IPS DF 19.7 (cell line): ENCODE measurements around the gene INF2.
"Not testable (repeated sequence)": the region's sequence is repeated elsewhere in the genome, so short reads cannot be mapped to it uniquely, and the experiment has no call there.

Experiments
- DNase-seq: peaks from one replicate; pipeline ENCODE4 v3.0.0-alpha.2; 2013; ENCODE audit warnings: low read depth, low spot score

The INF2 gene

DNA sequence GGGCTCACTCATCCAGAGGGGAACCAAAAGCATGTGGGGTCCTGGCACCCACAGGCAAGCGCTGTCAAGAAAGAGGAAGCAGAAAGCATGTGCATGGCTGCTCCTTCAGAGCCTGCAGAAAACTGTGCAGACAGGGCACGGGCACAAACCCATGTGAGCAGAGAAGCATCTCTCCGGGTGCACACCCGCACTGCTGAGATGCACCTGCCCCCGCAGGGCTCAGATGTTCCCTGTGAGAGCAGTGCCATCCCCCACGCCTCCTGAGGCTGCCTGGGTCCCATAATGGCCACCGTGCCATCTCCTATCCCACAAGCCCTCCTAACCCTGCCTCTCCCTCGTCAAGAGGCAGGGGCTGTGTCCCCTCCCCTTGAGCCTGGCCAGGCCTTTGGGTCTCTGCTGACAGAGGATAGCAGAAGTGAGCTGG, 32.3 kb upstream of the INF2 start:
- DNase-seq = no peak

DNA sequence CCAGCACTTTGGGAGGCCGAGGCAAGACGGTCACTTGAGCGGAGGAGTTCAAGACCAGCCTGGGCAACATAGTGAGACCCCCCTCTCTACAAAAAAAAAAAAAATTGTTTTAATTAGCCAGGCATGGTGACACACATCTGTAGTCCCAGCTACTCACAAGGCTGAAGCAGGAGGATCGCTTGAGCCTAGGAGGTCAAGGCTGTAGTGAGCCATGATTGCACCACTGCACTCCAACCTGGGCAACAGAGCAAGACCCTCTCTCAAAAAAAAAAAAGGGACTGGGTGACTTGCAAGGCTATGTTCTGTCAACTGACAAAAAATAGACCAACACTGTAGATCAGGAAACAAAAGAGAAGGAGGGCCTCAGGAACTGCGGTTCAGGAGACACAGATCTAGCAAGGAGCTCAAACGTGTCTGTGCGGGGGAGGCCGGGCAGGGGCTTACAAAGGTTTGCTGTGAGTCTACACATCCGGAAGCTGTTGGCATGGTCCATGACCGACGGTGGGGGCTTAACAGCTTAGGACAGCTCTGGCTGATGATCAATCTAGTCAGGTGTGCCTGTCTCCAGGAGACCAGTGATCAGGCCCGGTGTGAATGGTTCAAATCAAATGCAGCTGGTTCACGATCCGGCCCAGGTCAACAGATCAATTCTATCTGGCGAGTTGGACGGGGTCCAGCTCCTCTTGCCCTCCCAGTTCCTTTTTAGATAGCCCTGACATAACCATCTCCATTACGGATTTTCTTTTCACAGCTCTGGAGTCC, 31.7 kb upstream of the INF2 start:
- DNase-seq = no peak

DNA sequence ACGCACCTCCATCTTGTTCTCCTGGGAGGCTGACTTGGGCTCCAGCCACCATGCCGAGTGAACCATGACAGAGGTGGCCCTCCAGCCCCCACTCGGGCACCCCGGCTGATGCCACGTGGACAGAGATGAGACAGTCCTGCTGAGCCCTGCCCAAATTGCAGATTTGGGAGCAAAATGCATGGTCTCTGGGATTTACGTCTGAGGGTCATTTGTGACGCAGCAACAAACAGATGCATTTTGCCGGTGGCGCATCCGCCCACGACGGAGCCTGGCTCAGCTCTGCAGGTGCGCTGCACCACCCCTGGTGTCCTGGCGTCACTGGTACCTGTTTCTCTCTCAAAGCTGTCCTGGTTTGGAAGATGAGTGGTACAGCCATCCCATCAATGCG, 31.1 kb upstream of the INF2 start:
- no peak for DNase-seq

DNA sequence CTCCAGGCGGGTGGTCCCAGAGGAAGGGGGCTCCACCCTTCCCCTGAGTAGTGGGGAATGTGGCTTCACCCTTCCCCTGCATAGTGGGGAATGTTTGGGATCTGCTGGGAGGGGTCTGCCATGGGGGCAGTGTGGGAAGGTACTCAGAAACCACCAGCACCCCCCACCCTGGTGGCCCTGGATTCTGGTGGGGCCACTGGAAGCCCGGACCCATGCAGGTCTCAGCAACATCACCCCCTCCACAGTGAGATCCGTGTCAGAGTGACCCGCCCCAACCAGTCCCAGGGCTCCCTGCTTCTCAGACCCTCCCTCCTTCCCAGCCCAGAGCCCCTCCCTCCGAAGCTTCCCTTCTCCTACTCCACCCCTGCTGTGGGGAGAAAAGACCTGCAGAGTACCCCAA, 30.3 kb upstream of the INF2 start:
- DNase-seq = no peak

DNA sequence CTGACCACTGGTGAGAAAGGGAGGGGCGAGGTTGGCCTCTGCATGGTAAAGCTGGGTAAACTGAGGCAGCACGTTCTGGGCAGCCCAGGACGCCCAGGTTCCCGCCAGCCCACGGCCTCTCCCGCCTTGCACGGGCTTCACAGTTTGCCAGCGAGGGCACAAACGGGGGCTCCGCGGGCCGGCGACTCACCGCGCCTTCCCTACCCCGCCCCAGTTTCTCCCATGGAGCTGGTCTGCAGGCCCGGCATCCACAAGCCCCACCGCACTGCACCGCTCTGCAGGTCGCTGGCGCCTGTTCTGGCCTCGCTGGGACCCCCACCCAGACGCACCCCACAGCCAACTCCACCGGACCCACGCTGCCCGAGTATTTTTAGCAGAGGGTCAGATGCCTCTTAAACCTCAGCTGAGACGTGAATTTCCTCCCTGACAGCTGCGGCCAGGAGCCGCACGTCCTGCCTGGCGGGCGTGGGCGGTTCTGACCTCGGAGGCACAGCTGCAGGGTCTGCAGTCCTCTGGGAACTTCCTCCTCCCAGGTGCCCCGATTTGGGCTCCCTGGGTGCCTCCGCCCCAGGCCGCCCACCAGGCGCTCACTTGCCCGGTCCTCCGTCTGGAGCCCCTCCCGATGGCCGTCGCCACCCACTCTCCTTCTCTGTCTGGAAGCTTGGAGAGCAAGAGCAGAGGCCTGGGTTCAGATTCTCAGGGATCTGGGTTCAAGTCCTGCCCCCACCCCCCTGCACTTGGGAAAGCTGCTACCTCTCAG, 29.5 kb upstream of the INF2 start:
- no peak for DNase-seq

DNA sequence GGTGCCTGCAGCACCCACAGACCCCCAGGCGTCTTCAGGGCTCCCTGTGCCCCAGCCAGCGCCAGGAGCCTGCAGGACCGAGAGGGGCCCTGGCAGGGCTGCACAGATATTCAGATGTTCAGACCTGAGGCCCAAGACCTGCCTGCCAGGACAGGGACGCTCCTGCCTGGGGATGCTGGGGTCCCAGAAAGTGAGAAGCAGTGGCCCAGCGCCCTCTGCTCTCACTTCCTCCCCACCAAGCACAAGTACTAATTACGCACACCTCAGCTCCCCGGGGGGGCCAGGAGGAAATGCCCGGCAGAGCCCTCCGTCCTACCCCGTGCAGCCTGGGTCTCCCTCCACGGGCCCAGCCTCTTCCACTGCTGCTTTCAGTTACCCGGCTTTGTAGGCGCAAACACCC, 28.8 kb upstream of the INF2 start:
- no peak for DNase-seq

DNA sequence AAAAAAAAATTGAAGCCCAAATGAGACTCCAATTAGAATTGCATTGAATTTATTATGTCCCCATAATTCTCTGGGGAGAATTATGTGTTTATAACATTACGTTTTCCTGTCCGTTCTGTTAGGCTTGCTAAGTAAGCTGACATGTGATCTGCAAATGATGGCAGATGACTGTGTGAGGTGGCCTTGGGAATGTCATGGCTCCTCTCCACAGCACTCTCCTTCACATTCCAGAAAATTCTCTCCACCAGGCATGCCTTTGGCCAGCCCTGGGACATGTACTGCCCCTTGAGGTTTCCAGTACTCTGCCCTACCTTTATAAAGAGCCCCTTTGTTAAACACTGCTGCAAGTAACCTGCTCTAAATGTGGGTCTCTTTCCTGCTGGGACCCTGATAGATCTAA, 28.3 kb upstream of the INF2 start:
- no peak for DNase-seq

DNA sequence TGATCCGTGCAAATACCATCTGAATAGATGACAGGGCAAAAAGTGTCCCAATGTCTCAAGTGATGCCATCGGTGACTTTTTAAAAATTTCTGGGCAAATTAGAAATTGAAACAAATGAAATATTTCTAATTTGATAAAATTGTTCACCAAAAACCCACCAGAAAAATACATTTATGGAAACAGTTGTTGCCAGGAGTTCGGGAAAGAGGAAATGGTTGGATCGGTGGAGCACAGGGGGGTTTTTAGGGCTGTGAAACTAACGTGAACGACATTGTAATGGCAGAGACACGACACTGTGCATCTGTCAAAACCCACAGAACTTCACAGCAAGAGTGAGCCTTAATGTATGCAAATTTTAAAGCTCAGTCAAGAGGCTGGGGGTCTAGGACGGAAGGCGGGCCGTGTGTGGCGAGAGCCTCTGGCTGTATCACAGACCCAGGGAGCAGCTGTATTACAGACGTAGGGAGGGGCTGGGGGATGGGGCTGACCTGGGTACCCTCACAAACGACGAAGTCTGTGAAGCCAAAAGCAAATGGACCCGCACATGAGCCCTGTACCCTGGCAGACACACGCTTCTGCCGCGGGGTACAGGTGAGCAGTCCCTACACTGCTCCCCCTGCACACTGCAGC, 27.8 kb upstream of the INF2 start:
- not testable (repeated sequence) for DNase-seq

DNA sequence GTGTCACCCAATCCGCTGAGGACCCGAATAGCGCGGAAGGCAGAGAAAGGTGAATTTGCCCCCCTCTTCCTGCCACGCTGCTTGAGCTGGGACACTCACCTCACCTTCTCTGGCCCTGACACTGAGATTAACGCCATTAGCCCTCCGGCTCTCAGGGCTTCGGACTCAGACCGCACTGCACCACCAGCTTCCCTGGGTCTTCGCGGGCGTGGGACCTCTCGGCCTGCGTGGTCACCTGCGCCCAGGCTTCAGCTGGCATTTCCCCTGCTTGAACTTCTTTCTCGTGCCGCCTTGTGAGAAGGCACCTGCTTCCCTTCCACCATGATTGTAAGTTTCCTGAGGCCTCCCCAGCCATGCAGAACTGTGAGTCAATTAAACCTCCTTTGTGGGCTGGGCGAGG, 26.9 kb upstream of the INF2 start:
- not testable (repeated sequence) for DNase-seq

DNA sequence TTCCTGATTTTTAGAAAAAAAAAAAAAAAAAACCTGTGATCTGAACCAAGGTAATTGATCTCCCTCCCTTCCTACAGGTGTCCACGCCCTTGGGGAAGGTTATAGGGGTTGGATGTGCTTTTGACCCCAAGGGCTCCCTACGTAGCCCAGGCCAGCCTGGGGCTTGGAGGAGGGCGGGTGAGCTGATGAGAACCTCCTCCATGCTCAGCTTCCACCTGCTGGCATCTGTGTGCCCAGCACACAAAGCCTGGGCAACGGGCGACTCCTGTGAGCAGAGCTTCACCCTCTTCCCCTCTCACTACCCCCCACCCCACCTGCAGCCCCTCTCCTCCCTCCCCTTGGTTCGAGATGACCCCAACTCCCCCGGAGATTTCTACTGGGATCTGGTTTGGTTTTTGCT, 25.3 kb upstream of the INF2 start:
- no peak for DNase-seq

DNA sequence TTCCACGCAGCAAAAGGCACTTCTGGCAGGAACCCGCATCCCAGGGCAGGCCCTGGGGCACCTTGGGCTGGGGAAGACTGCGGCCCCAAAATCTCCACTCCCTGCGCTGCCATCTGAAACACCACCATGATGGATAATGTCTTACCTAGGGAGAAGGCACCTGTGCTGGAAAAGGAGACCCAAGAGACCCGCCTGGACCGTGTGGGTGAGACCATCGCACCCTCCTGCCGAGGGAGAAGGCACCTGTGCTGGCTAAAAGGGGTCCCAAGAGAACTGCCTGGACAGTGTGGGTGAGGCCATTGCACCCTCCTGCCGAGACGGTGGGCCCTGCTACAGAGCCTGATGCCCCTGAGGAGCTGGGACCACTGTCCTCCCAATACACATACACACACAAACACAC, 24.8 kb upstream of the INF2 start:
- no peak for DNase-seq

DNA sequence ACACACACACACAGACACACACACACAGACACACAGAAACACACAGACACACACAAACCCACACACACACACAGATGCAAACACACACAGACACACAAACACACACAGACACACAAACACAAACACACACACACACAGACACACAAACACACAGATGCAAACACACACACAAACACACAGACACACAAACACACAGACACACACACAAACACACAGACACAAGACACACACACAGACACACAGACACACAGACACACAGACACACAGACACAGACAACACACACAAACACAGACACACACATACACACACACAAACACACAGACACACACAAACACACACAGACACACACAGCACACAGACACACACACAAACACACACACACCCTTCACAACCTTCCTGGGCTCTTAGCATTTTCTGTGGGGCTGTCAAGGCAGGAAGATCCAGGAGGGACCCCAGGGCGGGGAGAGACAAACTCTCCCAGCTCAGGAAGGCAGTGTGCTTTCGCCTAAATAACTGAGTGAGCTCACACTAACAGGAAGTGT, 24.2 kb upstream of the INF2 start:
- no peak for DNase-seq

DNA sequence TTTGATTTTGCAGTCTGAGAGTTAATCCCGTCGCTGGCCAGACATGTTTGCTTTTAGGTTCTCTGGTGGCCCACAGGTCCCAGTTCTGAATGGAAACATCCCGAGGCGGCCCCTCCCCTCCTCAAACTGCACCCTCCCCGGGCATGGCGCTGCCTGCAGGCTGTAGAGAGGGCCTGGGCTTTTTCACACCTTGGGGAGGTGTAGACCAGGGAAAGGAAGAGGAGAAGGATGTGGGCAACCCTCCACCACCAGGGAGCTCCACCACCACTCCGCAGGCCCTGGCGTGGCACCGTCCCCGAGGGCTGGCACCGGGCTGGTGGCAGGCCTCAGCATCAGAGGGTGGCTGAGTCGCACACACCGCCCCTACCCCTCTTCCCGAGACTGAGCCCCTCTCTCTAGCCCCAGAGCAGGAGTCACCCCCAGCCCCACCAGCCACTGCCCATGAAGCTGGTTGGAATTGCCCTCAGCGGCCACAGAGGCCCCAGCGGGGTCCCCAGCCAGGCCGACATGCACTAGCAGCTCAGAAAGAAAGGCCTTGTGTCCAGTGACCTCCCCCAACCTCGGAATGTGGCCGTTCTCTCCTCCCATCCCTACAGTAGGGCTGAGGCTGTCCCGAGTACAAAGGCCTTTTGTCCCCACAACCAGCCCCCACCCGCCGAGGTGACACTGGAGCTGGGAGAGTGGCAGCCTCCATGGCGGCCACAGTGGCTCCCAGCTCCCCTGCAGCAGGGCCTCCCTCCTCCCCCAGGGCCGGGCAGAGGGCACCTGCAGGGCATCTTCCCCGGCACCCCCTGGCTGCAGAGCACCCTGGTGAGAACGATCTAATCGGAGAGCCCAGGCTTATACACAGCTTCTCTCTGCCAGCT, 23.5 kb upstream of the INF2 start:
- DNase-seq = no peak

DNA sequence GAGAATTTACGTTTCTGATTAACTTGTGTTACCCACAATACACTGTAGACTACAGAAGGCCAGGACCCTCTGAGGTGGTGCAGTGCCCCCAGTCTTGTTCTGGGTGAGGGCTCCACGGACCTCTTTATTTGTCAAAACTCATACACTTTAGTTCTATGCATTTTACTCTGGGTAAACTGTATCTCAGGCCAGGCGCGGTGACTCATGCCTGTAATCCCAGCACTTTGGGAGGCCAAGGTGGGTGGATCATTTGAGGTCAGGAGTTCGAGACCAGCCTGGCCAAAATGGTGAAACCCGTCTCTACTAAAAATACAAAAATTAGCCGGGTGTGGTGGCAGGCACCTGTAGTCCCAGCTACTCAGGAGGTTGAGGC, 22.9 kb upstream of the INF2 start:
- not testable (repeated sequence) for DNase-seq

DNA sequence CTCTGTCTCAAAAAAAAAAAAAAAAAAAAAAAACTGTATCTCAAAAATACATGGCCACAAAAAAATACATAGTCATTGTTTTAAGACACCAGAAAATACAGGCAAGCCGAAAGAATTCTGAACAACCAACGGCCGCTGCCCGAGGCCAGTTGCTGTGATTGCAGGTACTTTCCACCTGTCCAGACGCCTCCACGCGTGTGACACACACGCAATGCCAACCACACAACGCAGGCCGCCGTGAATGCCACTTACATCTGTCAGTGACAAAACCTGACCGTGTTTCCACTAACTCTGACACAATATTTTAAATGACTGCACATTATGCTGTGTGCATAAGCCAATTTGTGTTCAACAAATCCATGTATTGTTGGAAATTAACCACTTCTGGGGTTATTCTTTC, 22.4 kb upstream of the INF2 start:
- no peak for DNase-seq

DNA sequence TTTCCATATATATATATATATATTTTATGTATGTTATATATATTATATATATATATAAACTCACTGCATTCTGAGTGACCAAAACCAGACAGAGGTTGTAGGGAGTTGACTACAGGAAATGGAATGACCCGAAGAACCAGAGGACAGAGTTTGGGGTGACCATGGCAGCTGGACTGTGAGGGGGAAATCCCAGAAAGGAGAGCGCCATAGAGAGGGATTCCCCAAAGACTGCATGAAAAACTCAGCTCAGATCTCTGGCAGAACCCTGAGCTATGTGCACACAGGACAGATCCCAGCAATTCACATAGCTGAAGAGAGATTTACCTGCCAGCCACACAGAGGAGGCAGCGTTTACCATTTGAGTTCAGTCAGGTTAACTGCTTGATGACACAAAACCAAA, 19.7 kb upstream of the INF2 start:
- no peak for DNase-seq

DNA sequence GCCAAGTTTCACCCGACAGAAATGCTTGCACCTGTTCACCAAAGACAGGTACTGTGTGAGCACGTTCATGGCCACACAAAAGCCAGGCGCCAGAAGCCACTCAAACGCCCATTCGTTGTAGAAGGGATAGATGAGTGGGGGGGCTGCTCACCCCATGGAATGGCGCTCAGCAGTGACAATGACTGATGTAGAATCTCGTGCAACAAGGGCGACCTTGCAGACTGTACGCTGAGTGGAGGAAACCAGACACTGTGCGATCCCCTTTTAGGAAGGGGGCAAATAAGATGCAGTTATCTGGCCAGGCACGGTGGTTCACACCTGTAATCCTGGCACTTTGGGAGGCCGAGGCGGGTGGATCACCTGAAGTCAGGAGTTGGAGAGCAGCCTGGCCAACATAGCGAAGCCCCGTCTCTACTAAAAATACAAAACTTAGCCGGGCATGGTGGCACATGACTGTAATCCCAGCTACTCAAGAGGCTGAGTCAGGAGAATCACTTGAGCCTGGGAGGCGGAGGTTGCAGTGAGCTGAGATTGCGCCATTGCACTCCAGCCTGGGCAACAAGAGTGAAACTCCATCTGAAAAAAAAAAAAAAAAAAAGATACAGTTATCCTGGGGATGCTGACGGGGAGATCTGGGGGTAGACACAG, 18.0 kb upstream of the INF2 start:
- not testable (repeated sequence) for DNase-seq

DNA sequence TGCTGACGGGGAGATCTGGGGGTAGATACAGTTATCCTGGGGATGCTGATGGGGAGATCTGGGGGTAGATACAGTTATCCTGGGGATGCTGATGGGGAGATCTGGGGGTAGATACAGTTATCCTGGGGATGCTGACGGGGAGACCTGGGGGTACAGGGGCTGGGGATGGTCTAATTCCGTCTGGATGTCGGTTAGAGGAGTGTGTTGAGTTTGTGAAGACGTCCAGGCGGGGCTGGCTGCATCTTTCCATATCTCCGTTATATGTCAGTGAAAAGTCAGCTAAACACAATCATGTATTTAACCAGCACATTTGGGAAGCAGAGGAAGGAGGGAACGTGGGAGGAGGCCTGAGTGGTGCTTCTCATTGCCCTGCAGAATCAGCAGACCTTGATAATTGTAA, 17.3 kb upstream of the INF2 start:
- DNase-seq = not testable (repeated sequence)

DNA sequence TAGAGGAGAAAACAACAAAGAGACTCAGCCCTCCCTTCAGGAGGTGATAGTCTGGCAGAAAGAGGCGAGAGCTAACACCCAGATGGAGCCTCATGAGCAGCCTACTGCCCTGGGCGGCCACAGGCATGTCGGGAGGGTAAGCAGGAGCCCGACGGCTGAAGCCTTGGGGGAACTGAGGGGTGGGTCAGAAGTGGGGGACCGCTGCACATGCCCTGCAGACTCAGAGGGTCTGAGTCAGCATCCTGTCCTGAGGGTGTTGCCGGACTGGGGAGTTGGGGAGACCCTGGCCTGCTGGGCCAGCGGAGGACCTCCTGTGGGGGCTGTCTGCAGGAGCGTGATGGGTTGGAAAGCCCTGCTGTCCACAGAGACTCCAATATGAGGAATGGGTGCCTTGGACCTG, 15.9 kb upstream of the INF2 start:
- no peak for DNase-seq

DNA sequence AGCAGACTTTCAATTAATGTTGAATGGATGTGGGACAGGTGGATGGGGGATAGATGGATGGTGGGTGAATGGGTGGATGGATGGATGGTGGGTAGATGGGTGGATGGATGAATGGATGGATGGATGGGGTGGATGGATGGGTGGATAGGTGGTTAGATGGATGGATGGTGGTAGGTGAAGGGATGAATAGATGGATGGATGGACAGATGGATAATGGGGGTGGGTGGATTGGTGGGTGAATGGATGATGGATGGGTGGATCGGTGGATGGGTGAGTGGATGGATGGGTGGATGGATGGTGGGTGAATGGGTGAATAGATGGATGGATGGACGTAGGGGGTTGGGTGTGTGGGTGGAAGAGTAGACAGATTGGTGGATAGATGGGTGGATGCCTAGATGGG, 14.0 kb upstream of the INF2 start:
- DNase-seq = no peak

DNA sequence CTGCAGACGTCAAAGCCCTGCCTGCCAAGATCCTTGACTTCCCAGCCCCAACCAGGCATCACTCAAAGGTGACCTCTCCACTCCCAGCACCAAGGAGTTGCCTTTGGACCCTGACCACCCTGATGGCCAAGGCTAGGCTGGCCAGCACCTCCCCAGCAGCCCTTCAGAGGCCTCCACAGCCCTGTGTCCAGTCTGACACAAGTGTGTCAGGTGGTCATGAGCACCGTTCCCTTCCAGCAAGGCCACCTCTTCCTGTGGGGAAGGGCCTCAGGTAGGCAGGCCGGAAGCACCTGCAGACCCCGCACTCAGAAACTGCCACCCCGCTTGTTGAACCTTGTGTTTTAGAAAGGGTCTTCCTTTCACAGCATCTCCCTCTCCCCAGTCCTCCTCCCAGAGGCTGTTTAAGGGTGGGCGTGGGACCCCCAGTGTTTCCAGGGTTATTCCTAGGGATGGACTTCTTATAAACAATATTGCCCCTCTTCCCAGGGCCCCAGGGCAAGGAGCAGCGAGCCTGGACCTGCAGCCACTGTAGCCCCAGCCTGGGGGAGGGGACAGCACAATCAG, 13.2 kb upstream of the INF2 start:
- no peak for DNase-seq
